Measurements from ENCODE around the gene RAB3B. TPM values are rescaled to one million over a fixed set of nuclear protein-coding genes. Genes with fewer than 3 reads are reported as not detected.
"Not testable (repeated sequence)": the region's sequence is repeated elsewhere in the genome, so short reads cannot be mapped to it uniquely, and the experiment has no call there.

Gene RAB3B
- total RNA-seq, 2 experiments from 2014 or later: 0.10 to 0.17 TPM

- POLR2A ChIA-PET: no interaction called here
- CTCF ChIA-PET: no interaction called here
These were observed 64.2 kb downstream of the RAB3B start for GRCh38 chr1:51926171-51926812.

GRCh38 chr1:51924455-51924854 lies 66.0 kb downstream of the RAB3B start:
- ChIA-PET POLR2A (no interaction called here), CTCF (interaction anchor here (0.8 to 1.0 kb wide), 2 partner anchors 26 to 28 kb away, joined by 3 to 4 read pairs; no protein-coding TSS in a partner anchor)

- ChIA-PET POLR2A (no interaction called here), CTCF (no interaction called here)
These were observed 68.5 kb downstream of the RAB3B start for GRCh38 chr1:51922040-51922439.

GRCh38 chr1:51920130-51920529 lies 70.4 kb downstream of the RAB3B start:
- POLR2A ChIA-PET: no interaction called here
- CTCF ChIA-PET: no interaction called here

- ChIA-PET POLR2A (no interaction called here), CTCF (no interaction called here)
These were observed 70.8 kb downstream of the RAB3B start for GRCh38 chr1:51919684-51920083.

GRCh38 chr1:51916587-51917405 lies 73.7 kb downstream of the RAB3B start:
- ChIA-PET POLR2A (no interaction called here), CTCF (no interaction called here)

GRCh38 chr1:51915951-51916350 lies 74.5 kb downstream of the RAB3B start:
- CTCF ChIA-PET: no interaction called here
- POLR2A ChIA-PET: no interaction called here

GRCh38 chr1:51912881-51913280 lies 77.6 kb downstream of the RAB3B start:
- CTCF ChIA-PET: no interaction called here
- POLR2A ChIA-PET: no interaction called here

- POLR2A ChIA-PET: interaction anchor here (0.6 kb wide), 1 partner anchor 39 kb away, joined by 12 read pairs; no protein-coding TSS in a partner anchor
- CTCF ChIA-PET: no interaction called here
These were observed 80.1 kb downstream of the RAB3B start for GRCh38 chr1:51910221-51911000.

GRCh38 chr1:51908499-51908898 lies 82.0 kb downstream of the RAB3B start:
- POLR2A ChIA-PET: no interaction called here

GRCh38 chr1:51907079-51907702 lies 83.3 kb downstream of the RAB3B start:
- ChIA-PET POLR2A (interaction anchor here (0.6 kb wide), 1 partner anchor 160 kb away, joined by 4 read pairs; no protein-coding TSS in a partner anchor), CTCF (no interaction called here)

More at GRCh38 chr1:51908499-51908898, 82.0 kb downstream of the RAB3B start:
- CTCF ChIA-PET: no interaction called here

- ChIA-PET CTCF (no interaction called here), POLR2A (interaction anchor here (0.6 kb wide), 1 partner anchor 159 kb away, joined by 4 read pairs; no protein-coding TSS in a partner anchor)
These were observed 84.0 kb downstream of the RAB3B start for GRCh38 chr1:51906306-51907078.

GRCh38 chr1:51902456-51902855 lies 88.0 kb downstream of the RAB3B start:
- POLR2A ChIA-PET: interaction anchor here (0.7 kb wide), 1 partner anchor 1041 kb away, joined by 3 read pairs; no protein-coding TSS in a partner anchor
- CTCF ChIA-PET: interaction anchor here (0.9 kb wide), 1 partner anchor 35 kb away, joined by 3 read pairs; no protein-coding TSS in a partner anchor

GRCh38 chr1:51901151-51901550 lies 89.3 kb downstream of the RAB3B start:
- ChIA-PET POLR2A (no interaction called here), CTCF (interaction anchor here (1.2 kb wide), 1 partner anchor 101 kb away, joined by 4 read pairs; no protein-coding TSS in a partner anchor)

GRCh38 chr1:51899022-51899421 lies 91.5 kb downstream of the RAB3B start:
- POLR2A ChIA-PET: no interaction called here
- CTCF ChIA-PET: no interaction called here

- ChIA-PET POLR2A (no interaction called here), CTCF (interaction anchor here (0.5 to 1.8 kb wide), 4 partner anchors 19 to 103 kb away, joined by 3 to 7 read pairs (median 4); no protein-coding TSS in a partner anchor)
These were observed 92.3 kb downstream of the RAB3B start for GRCh38 chr1:51898090-51898734.

GRCh38 chr1:51897699-51898031 lies 92.8 kb downstream of the RAB3B start:
- POLR2A ChIA-PET: no interaction called here
- CTCF ChIA-PET: interaction anchor here (0.5 to 1.8 kb wide), 9 partner anchors 10 to 104 kb away, joined by 3 to 7 read pairs (median 4); no protein-coding TSS in a partner anchor

GRCh38 chr1:51894748-51895147 lies 95.8 kb downstream of the RAB3B start:
- POLR2A ChIA-PET, CTCF ChIA-PET: not testable (repeated sequence)

All from activated CD8-positive, alpha-beta memory T cell treated with anti-CD3 and anti-CD28 coated beads for 36 hours (primary cell).